ENCODE measurements around the gene LRRC40. TPM values are rescaled to one million over a fixed set of nuclear protein-coding genes. Genes with fewer than 3 reads are reported as not detected.

The LRRC40 gene
- total and polyA plus RNA-seq, 9 of the 15 experiments (the other 6 are each of a cell fraction or from before 2014, with no cell fraction given) = 16.1 to 36.2 (median 30.9) TPM

- TF ChIP-seq NUFIP1 (IDR thresholded peaks at IDR 0.05; ENCODE audit: partially characterized antibody) (no peak), ZSCAN29 (IDR thresholded peaks at IDR 0.05) (no peak), FOXJ3 (CRISPR knock-in tag; IDR thresholded peaks at IDR 0.05) (no peak), CEBPG (CRISPR knock-in tag; IDR thresholded peaks at IDR 0.05) (no peak), CEBPG (tag; conservative IDR thresholded peaks at IDR 0.05 in 1 of 2, IDR thresholded peaks at IDR 0.05 in 1 of 2) (peak; percentile 65 to 91), ZSCAN32 (CRISPR knock-in tag; IDR thresholded peaks at IDR 0.05) (0 out of 2 replicates have a peak, but pooled peaks have one; percentile 23)
Measured at GRCh38 chr1:70103770-70104169, 101.6 kb downstream of the LRRC40 start (continued).

- Histone ChIP-seq H4K20me1 (replicated peaks; ENCODE audit: control insufficient read depth, insufficient read depth, low read length) (no peaks in the 10 kb centered on the region), H3K9me3 (replicated peaks; ENCODE audit: control insufficient read depth, insufficient read depth, low read depth, low read length) (no peaks in the 10 kb centered on the region), H3K27ac (ENCODE audit: extremely low read depth, low read depth, low read length) (no peak overlapping the region), H3K9ac (ENCODE audit: insufficient read depth in 1 of 2, low read depth in 2 of 2, low read length in 2 of 2) (no peak overlapping the region), H2AFZ (ENCODE audit: low read depth, low read length) (peak overlapping the region; percentile 21; the same call in 1 of the 2 replicates), H3K36me3 (ENCODE audit: control insufficient read depth, insufficient read depth, low read length) (no peaks in the 10 kb centered on the region), H3K79me2 (ENCODE audit: control insufficient read depth, insufficient read depth, low read length) (no peaks in the 10 kb centered on the region), H3K9me1 (ENCODE audit: control insufficient read depth, insufficient read depth, low read length) (no peaks in the 10 kb centered on the region), H3K4me2 (ENCODE audit: insufficient read depth, low read length) (no peak overlapping the region), H3K4me1 (replicated peaks in 1 of 2; ENCODE audit: control insufficient read depth in 2 of 2, insufficient read depth in 2 of 2, low read length in 2 of 2) (no peaks in the 10 kb centered on the region), H3K4me3 (no peak overlapping the region), H3K27me3 (ENCODE audit: control insufficient read depth in 2 of 2, insufficient read depth in 2 of 2, low read length in 2 of 2) (no peaks in the 10 kb centered on the region)
- TF ChIP-seq SREBF1 (IDR thresholded peaks at IDR 0.05; ENCODE audit: borderline replicate concordance, low read depth, low read length) = no peak
- TF ChIP-seq RAD21 (CRISPR knock-in tag; conservative IDR thresholded peaks at IDR 0.05 in 1 of 2, IDR thresholded peaks at IDR 0.05 in 1 of 2) = peak in 1 of 2 experiments; percentile 53; a peak in 3 of 4 replicates
- DNase-seq (ENCODE audit: extremely low read depth in 1 of 4, low spot score in 3 of 4) (no peak), FAIRE-seq (no peak), ATAC-seq (peak; percentile 75)
- POLR2A ChIA-PET = interaction anchor here (0.8 kb wide), 1 partner anchor 15 kb away, joined by 3 read pairs; no protein-coding TSS in a partner anchor
- in situ Hi-C loops (cut with MboI) = no loop called here
- intact Hi-C loops (cut with micrococcal nuclease) = no loop called here
- 0% methylated on average over 1 of the region's 1 CpG for WGBS (ENCODE audit: insufficient coverage, low coverage, missing lambda C conversion rate)
- CTCF ChIA-PET (ENCODE audit: low intra/inter-chr PET ratio) = no interaction called here
- BruUV-seq (replicated peaks) = no TSS peak
Measured at GRCh38 chr1:70101774-70102173, 103.6 kb downstream of the LRRC40 start.
